ENCODE results near the gene C20orf141.

GRCh38 chr20:2804852-2805688, 9.7 kb upstream of the C20orf141 start:
- TF ChIP-seq CTCF (IDR thresholded peaks at IDR 0.05; ENCODE audit: low read depth, low read length, poor library complexity, severe bottlenecking), result no peak
- TF ChIP-seq EZH2phosphoT487 (IDR thresholded peaks at IDR 0.05; ENCODE audit: borderline replicate concordance, low read length), result no peak
